ENCODE results near the gene UBE2J1.

GRCh38 chr6:89364586-89364985 lies 12.1 kb upstream of the UBE2J1 start:
- TF ChIP-seq CTCF (tag by site-specific recombination; IDR thresholded peaks at IDR 0.05) (no peak), KLF16 (tag by site-specific recombination; IDR thresholded peaks at IDR 0.05) (no peak), ZNF449 (tag by site-specific recombination; IDR thresholded peaks at IDR 0.05) (no peak), ZNF280D (tag by site-specific recombination; IDR thresholded peaks at IDR 0.05) (no peak), ZNF561 (tag by site-specific recombination; IDR thresholded peaks at IDR 0.05; ENCODE audit: borderline replicate concordance) (no peak), REST (tag by site-specific recombination; IDR thresholded peaks at IDR 0.05) (no peak), ZNF776 (tag by site-specific recombination; IDR thresholded peaks at IDR 0.05; ENCODE audit: borderline replicate concordance) (no peak), ZNF580 (tag by site-specific recombination; IDR thresholded peaks at IDR 0.05) (no peak), ZNF114 (tag by site-specific recombination; IDR thresholded peaks at IDR 0.05) (no peak), ZNF18 (tag by site-specific recombination; IDR thresholded peaks at IDR 0.05) (no peak), ZNF473 (tag by site-specific recombination; IDR thresholded peaks at IDR 0.05) (no peak)

Data from HEK293 (cell line).